Activated T-helper 1 cell treated with anti-CD3 and anti-CD28 coated beads, Interleukin-12 subunit alpha, Interleukin-12 subunit beta, Interleukin-2, Interleukin-4 antibody, amounts not matched to agents 30 ng/mL and 10 ng/mL and 1 ng/mL, durations not matched to agents 14 hours and 24 hours and 36 hours (primary cell): ENCODE data around the gene POC1A. TPM values are rescaled to one million over a fixed set of nuclear protein-coding genes. Genes with fewer than 3 reads are reported as not detected.
"Not testable (repeated sequence)": the region's sequence is repeated elsewhere in the genome, so short reads cannot be mapped to it uniquely, and the experiment has no call there.

Experiments
- DNase-seq: peaks from one replicate; pipeline ENCODE4 v3.0.0; 2021; ENCODE audit warnings: low spot score
- H3K27ac Mint-ChIP-seq: one replicate; pipeline ENCODE4 v1.8.0; 2021; ENCODE audit warnings: mild to moderate bottlenecking, mixed read lengths
- H3K27me3 Mint-ChIP-seq: one replicate; pipeline ENCODE4 v1.8.0; 2022; ENCODE audit warnings: mild to moderate bottlenecking, moderate library complexity, mixed read lengths; ENCODE audit not compliant: insufficient read depth
- H3K36me3 Mint-ChIP-seq: one replicate; pipeline ENCODE4 v1.8.0; 2021; ENCODE audit warnings: low read depth, mixed read lengths
- H3K4me1 Mint-ChIP-seq: one replicate; pipeline ENCODE4 v1.8.0; 2021; ENCODE audit warnings: low read depth, mixed read lengths
- H3K4me3 Mint-ChIP-seq: one replicate; pipeline ENCODE4 v1.8.0; 2021; ENCODE audit warnings: mild to moderate bottlenecking, moderate library complexity, mixed read lengths
- H3K9me3 Mint-ChIP-seq: one replicate; pipeline ENCODE4 v1.8.0; 2021; ENCODE audit warnings: mixed read lengths
- intact Hi-C: fragments of 100-400 bp; cut with micrococcal nuclease; formaldehyde crosslinking; loops from one replicate; pipeline ENCODE4 v1.15.1; 2024
- total RNA-seq: library from RNA; stranded (reverse); gene quantifications from 2 replicates; pipeline ENCODE4 v1.2.3, GENCODE V29; 2022

POC1A gene
- total RNA-seq, 1 donor from 2014 or later, result 20.3 TPM

DNA sequence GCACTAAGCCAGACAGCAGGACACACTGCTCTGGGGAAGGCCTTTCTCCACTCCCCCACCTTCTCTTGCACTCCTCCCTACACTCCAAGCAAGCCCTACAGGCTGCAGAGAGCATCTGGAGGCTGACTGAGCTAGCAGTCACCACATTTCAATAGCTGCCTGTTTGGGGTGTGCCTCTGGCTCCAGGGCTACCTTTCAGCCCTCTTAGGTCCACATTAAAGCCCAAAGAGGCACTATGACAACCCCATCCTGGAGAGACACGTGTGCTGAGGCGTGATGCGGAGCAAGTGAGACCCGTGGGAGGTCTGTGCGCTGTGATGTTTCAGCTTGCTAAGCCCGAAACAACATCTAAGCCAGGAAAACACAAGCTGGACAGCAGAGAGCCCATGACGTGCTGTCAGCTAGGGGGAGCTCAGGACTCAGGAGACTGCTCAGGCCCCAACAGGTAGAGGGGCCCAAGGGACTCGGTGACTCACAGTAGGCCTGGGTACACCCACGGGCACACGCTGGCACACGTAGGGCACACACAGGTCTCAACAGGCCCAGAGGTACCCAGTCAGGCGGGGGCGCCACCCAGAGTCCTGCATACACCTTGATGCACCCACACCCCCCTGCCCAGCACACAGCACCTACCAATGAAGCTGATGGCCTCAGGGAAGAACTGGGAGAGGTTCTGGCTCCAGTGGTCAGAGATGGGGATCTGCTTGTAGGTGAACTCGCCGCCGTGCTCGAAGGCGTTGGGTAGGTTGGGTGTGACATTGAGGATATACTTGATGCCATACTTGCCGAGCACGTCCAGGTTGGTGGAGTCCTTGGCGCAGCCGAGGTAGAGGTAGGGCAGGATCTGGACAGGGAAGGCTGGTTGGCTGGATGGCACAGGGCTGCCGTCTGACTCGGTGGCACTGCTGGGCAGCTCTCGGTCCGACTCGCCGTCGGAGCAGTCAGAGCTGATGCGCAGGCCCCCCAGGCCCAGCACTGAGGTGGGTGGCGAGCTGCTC lies 100.6 kb downstream of the POC1A start:
- Mint-ChIP-seq H3K36me3 (peaks cover 40% of the 10 kb centered on the region), H3K4me3 (peak overlapping the region; percentile 90), H3K4me1 (peaks cover 38% of the 10 kb centered on the region), H3K9me3 (no peaks in the 10 kb centered on the region), H3K27me3 (no peaks in the 10 kb centered on the region), H3K27ac (peak overlapping the region; percentile 89)
- DNase-seq, result peak; percentile 19
- intact Hi-C loops, result loop anchor here (1.0 to 10.0 kb wide), 10 partner anchors 52 to 1699 kb away; partner anchors contain the start of genes C3orf18, CYB561D2, GNL3 and HEMK1

DNA sequence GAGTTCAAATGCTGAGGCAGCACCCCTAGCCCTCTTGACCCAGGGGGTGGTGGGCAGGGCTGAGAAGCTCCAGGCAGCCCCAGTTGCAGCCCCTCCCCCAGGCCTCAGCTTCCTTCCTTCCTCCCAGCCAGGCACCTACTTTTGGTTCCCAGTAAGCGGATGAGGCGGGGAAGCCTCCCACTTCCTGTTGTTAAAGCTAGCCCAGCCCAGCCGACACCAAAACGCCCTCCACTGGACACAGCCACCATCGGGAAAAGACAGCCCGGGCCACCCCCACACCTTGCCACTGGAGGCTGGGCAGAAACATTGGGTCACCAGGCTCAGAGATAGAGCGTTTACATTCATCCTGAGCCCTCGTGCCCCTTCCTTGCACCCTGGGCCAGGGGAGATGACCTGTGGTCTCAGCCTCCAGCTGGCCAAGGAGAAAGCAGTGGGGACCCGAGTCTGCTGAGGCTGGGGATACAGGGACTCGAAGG lies 101.4 kb downstream of the POC1A start:
- H3K36me3 Mint-ChIP-seq, result peaks cover 40% of the 10 kb centered on the region
- no peaks in the 10 kb centered on the region for H3K9me3 Mint-ChIP-seq
- H3K27me3 Mint-ChIP-seq, result no peaks in the 10 kb centered on the region
- intact Hi-C loops, result loop anchor here (1.0 to 10.0 kb wide), 10 partner anchors 52 to 1698 kb away; partner anchors contain the start of genes C3orf18, CYB561D2, GNL3 and HEMK1
- H3K4me3 Mint-ChIP-seq, result peak overlapping the region; percentile 90
- peak overlapping the region; percentile 89 for H3K27ac Mint-ChIP-seq
- peaks cover 38% of the 10 kb centered on the region for H3K4me1 Mint-ChIP-seq
- DNase-seq, result peak; percentile 61

DNA sequence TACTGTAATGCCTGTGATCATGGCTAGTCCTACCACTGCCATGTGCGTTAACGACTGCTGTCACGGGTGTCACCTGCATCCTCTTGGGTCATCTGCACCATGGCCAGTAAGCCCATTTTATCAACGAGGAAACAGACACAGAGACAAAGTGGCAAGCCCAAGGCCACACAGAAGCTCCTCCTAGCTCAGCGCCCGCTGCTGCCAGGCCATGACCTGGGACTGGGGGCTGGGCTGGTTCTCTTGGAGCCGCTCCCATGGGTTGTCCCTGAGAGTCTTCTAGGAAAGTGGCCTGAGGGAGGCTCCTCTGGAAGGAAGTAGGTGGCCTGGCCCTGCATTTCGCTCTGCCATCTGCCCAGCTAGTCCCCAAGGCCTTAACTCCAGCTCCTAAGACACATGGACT lies 102.8 kb downstream of the POC1A start:
- H3K4me3 Mint-ChIP-seq, result peak overlapping the region; percentile 90
- intact Hi-C loops, result loop anchor here (10.0 kb wide), 5 partner anchors 403 to 1697 kb away; partner anchors contain the start of genes C3orf18, CYB561D2, GNL3 and HEMK1
- DNase-seq, result no peak
- no peaks in the 10 kb centered on the region for H3K27me3 Mint-ChIP-seq
- no peaks in the 10 kb centered on the region for H3K9me3 Mint-ChIP-seq
- peaks cover 40% of the 10 kb centered on the region for H3K36me3 Mint-ChIP-seq
- H3K4me1 Mint-ChIP-seq, result peaks cover 33% of the 10 kb centered on the region
- peak overlapping the region; percentile 75 for H3K27ac Mint-ChIP-seq

DNA sequence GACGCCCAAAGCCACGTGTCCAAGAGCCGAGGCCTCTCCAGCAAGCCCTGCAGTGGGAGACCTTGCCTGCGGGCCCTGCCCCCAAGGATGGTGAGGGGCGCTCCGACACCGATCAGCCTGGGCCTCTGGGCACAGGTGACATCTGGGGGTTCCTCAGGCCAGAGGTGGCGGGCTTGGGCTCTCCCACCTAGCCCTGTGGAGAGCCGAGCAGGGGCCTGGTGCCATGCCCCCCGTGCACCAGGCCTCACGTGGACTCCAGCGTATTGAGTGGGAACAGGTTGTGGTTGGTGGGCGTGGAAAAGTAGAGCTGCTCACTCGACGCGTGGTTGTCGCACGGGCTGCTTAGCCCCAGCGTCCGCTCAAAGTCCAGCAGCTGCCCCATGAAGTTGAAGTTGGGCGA lies 103.7 kb downstream of the POC1A start:
- peaks cover 33% of the 10 kb centered on the region for H3K4me1 Mint-ChIP-seq
- intact Hi-C loops, result loop anchor here (10.0 kb wide), 5 partner anchors 404 to 1696 kb away; partner anchors contain the start of genes C3orf18, CYB561D2, GNL3 and HEMK1
- no peak for DNase-seq
- H3K27me3 Mint-ChIP-seq, result no peaks in the 10 kb centered on the region
- H3K36me3 Mint-ChIP-seq, result peaks cover 40% of the 10 kb centered on the region
- H3K4me3 Mint-ChIP-seq, result no peak overlapping the region
- no peaks in the 10 kb centered on the region for H3K9me3 Mint-ChIP-seq
- no peak overlapping the region for H3K27ac Mint-ChIP-seq

DNA sequence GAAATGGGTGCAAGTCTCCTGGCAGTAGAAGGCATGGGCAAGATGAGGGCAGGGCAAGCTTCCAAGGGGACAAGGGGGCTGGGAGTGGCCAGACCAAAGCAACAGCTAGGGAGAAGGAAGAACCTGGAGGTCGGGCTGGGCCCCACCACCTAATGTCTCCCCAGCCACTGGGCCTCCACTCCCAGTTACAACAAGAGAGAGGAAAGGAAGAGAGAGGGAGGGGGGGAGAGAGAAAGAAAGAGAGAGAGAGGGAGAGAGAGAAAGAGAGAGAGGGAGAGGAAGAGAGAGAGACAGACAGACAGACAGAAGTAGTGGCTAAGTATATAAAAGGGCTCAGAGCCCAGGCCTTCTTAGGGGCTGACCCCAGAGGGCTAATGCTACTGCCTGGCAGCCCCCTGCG lies 104.7 kb downstream of the POC1A start:
- peaks cover 38% of the 10 kb centered on the region for H3K36me3 Mint-ChIP-seq

DNA sequence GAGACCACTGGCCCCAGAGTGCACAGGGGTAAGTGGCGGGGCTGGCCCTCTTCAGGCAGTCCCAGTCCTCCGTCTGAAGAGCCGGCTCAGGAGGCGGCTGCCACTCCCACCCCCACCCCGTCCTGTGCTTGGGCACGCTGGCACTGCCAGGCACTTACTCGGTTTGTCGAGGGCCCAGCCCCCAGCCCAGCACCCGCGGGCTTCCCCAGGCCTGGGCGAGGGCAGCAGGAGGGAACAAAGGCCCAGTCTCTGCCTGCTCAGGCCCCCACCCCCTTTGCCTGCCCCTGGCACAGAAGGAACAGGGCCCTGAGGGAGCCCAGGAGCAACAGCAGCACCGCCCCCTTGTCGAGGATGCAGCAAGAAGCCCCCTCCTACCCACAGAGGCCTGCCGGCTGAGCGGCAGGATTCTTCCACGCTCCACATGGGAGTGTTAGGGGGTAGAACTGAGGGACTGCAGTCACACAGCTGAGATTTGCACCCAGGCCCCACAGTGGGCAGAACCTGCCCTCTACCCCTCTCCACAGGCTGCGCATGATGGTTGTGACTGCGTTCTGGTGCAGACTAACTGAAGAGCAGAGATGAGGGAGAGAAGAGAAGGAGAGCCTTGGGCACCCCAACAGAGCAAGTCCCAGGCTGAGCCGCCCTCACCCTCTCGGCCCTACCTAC lies 106.8 kb downstream of the POC1A start:
- intact Hi-C loops, result no loop called here
- H3K36me3 Mint-ChIP-seq, result peaks cover 22% of the 10 kb centered on the region
- H3K4me1 Mint-ChIP-seq, result peaks cover 9% of the 10 kb centered on the region
- no peak for DNase-seq
- no peak overlapping the region for H3K4me3 Mint-ChIP-seq
- no peaks in the 10 kb centered on the region for H3K9me3 Mint-ChIP-seq
- H3K27ac Mint-ChIP-seq, result no peak overlapping the region
- H3K27me3 Mint-ChIP-seq, result peaks cover 1% of the 10 kb centered on the region

More for the DNA sequence above, 104.7 kb downstream of the POC1A start:
- peaks cover 30% of the 10 kb centered on the region for H3K4me1 Mint-ChIP-seq
- no peaks in the 10 kb centered on the region for H3K9me3 Mint-ChIP-seq
- H3K27me3 Mint-ChIP-seq, result no peaks in the 10 kb centered on the region
- DNase-seq, result no peak
- no peak overlapping the region for H3K4me3 Mint-ChIP-seq
- intact Hi-C loops, result no loop called here
- no peak overlapping the region for H3K27ac Mint-ChIP-seq

DNA sequence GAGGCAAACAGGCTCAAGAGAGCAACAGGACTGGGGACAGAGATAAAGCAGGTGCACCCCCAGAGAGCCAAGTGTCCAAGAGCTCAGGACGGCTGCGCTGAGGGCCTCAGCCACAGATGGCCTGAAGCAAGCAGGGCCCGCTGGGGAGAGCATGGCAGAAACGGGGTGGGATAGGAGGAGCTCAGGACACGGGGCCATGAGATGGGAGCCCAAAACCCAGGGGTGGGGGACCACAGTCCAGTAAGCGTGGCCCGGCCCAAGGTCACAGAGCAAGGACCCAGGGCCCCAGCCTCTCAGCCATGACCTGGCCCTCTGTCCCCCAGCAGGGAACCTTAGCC lies 107.4 kb downstream of the POC1A start:
- H3K4me3 Mint-ChIP-seq, result no peak overlapping the region
- peaks cover 4% of the 10 kb centered on the region for H3K4me1 Mint-ChIP-seq
- no peak for DNase-seq
- intact Hi-C loops, result no loop called here
- no peak overlapping the region for H3K27ac Mint-ChIP-seq
- H3K9me3 Mint-ChIP-seq, result no peaks in the 10 kb centered on the region
- peaks cover 1% of the 10 kb centered on the region for H3K27me3 Mint-ChIP-seq
- peaks cover 18% of the 10 kb centered on the region for H3K36me3 Mint-ChIP-seq

DNA sequence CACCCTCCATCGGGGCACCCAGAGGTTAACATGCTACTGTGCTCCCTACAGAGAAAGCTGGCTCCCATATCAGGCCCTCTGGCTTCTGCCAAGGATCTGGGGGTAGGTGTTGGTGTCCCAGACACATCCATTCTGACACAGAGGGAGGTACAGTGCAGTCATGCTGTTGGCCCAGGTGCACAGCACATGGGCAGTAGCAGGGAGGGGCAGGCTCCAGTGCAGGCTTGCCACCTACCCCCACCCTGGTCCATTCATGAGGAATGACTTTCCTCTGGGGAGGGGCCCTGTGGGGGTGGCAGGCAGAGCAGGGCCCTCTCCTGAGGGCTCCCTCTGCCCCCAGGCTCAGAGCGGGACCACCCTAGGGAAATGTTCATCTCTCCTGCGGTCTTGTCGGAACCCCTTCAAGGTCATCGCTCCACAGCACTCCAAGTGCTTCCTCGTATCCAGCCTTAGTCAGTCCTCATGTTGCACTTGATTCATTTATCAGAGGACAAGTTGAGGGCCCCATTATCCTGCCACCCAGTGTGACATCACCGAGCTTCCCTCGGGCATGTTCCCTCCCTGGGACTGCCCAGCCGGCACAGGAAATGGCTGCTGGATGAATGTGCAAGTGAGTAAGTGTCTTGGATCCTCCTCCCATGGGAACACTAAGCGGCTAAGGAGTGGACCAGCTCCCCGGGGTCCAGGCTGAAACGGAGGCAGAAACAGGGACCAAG lies 107.9 kb downstream of the POC1A start:
- peaks cover 1% of the 10 kb centered on the region for H3K27me3 Mint-ChIP-seq
- intact Hi-C loops, result no loop called here
- H3K27ac Mint-ChIP-seq, result no peak overlapping the region
- no peaks in the 10 kb centered on the region for H3K4me1 Mint-ChIP-seq
- no peak for DNase-seq
- peaks cover 15% of the 10 kb centered on the region for H3K36me3 Mint-ChIP-seq
- no peak overlapping the region for H3K4me3 Mint-ChIP-seq
- H3K9me3 Mint-ChIP-seq, result no peaks in the 10 kb centered on the region

DNA sequence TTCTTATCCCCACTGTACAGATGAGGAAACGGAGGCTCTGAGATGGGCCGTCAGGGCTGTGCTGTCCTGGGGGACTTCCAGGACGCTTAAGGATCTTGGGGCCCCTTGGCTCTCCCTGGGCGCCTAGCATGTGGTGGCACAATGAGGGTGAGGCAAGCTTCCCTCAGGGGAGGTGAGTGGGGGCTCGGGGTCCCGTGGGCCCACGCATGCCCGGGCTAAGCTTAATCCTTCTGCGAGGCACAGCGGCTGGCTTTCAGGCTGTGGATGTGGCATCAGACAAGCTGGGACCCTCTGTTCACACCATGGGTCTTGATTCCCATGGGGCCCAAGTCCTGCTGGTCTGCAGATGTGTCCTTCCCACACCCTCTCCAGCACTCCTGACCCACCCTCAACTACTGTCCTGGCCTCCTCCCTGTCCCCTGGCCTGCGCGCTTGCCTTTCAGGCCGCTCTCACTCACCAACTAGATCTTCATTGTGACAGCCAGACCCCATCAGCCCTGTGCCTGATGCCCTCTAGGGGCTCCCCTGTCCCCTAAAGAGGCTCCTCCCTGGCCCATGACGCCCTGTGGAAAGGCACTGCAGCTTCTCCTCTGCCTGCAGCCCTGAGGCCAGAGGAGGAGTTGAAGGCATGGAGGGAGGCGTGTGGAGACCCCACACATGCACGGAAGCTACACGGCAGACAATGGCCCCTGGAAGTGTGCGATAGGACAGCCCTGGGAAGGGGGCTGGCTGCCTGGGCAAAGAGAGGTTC lies 109.2 kb downstream of the POC1A start:
- Mint-ChIP-seq H3K27me3 (peaks cover 1% of the 10 kb centered on the region), H3K36me3 (peaks cover 9% of the 10 kb centered on the region), H3K9me3 (no peaks in the 10 kb centered on the region), H3K4me1 (no peaks in the 10 kb centered on the region), H3K4me3 (no peak overlapping the region), H3K27ac (no peak overlapping the region)
- DNase-seq, result no peak
- intact Hi-C loops, result no loop called here

DNA sequence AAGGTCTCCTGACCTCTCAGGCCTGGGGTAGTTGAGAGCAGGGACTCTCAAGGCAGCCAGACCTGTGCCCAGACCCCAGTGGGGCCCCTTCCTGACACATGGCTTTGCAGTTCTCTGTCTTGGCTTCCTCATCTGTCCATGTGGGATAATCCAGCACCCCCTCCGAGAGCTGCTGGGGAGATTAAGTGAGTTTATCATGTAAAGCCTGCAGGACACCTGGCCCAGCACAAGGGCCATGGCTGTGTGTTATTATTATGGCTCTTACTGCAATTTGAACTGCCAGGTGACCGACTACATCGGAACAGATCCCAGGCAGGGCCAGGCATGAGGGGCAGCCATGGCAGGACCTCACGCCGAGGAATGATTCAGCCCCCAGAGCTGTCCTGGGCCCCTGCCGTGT lies 110.5 kb downstream of the POC1A start:
- Mint-ChIP-seq H3K27me3 (peaks cover 3% of the 10 kb centered on the region), H3K9me3 (no peaks in the 10 kb centered on the region), H3K4me3 (no peak overlapping the region), H3K36me3 (no peaks in the 10 kb centered on the region), H3K4me1 (no peaks in the 10 kb centered on the region), H3K27ac (no peak overlapping the region)
- no peak for DNase-seq
- intact Hi-C loops, result no loop called here

DNA sequence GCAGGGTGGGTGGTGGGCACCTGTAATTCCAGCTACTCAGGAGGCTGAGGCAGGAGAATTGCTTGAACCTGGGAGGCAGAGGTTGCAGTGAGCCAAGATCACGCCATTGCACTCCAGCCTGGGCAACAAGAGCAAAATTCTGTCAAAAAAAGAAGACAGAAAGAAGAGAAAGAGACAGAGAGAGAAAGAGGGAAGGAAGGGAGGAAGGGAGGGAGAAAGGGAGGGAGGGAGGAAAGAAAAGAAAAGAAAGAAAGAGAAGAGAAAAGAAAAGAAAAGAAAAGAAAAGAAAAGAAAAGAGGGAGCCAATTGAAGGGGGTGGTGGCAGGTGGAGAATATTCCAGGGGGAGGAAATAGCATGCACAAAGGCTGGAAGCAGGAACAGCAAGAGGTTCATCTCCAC lies 111.2 kb downstream of the POC1A start:
- H3K4me1 Mint-ChIP-seq, H3K4me3 Mint-ChIP-seq, DNase-seq, H3K36me3 Mint-ChIP-seq, H3K9me3 Mint-ChIP-seq, H3K27ac Mint-ChIP-seq, H3K27me3 Mint-ChIP-seq, intact Hi-C loops: not testable (repeated sequence)
